Measurements from ENCODE around the gene VTA1.
"Not testable (repeated sequence)": the region's sequence is repeated elsewhere in the genome, so short reads cannot be mapped to it uniquely, and the experiment has no call there.

DNA sequence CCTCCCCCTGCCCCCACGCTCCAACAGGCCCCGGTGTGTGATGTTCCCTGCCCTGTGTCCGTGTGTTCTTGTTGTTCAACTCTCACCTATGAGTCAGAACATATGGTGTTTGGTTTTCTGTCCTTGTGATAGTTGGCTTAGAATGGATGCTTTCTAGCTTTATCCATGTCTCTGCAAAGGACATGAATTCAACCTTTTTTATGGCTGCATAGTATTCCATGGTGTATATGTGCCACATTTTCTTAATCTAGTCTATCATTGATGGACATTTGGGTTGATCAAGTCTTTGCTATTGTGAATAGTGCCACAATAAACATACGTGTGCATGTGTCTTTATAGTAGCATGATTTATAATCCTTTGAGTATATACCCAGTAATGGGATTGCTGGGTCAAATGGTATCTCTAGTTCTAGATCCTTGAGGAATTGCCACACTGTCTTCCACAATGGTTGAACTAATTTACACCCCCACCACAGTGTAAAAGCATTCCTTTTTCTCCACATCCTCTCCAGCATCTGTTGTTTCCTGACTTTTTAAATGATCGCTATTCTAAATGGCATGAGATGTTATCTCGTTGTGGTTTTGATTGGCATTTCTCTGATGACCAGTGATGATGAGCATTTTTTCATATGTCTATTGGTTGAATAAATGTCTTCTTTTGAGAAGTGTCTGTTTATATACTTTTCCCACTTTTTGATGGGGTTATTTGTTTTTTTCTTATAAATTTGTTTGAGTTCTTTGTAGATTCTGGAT is 82.6 kb downstream of the VTA1 start:
- not testable (repeated sequence) for TF ChIP-seq EZH2phosphoT487 (IDR thresholded peaks at IDR 0.05; ENCODE audit: borderline replicate concordance, low read depth, low read length); CTCF (conservative IDR thresholded peaks at IDR 0.05; ENCODE audit: low read length)
